Daoy (cell line): Measurements from ENCODE around the gene PHPT1. TPM values are rescaled to one million over a fixed set of nuclear protein-coding genes. Genes with fewer than 3 reads are reported as not detected.
"Not testable (repeated sequence)": the region's sequence is repeated elsewhere in the genome, so short reads cannot be mapped to it uniquely, and the experiment has no call there.

Experiments used
- DNase-seq: peaks from one replicate; pipeline ENCODE4 v3.0.0-alpha.2; 2015; ENCODE audit warnings: low read depth
- total RNA-seq: library from RNA; depleted of rRNA; stranded (reverse); fragments of >200 nt; shearing (Covaris generic); gene quantifications from 2 replicates; pipeline ENCODE4 v1.2.3, GENCODE V29; 2014; rRNA removed

The PHPT1 gene
- 67.5 and 92.7 TPM in 2 replicates for total RNA-seq

- DNase-seq = peak; percentile 100
Measured at GRCh38 chr9:136849038-136849959, at the start of gene PHPT1. PHPT1 (plus strand) TSS chr9:136849409; CDS start chr9:136849431, 22 bp downstream.

GRCh38 chr9:136799854-136800657, 49.2 kb upstream of the PHPT1 start:
- DNase-seq = peak; percentile 88

DNA sequence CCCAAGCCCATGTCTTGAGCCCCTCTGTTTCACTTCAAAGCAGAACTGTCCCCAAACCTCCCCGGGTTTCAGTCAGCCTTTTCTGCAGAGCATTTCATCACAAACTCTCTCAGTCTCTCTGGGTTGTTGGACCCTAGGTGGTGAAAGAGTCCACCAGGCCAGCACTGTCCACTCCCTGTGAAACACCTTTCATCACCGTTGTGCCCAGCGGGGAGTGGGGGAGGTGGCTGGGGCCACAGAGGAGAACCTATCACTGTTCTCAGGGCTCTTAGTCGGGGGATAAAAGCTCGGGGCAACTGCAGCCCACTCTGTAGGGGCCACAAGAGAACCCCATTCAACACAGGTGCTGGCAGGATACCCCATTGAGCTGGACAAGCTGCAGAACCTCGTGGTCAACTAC, 46.9 kb upstream of the PHPT1 start:
- no peak for DNase-seq

- not testable (repeated sequence) for DNase-seq
Measured at GRCh38 chr9:136803009-136803550, 46.1 kb upstream of the PHPT1 start.

DNA sequence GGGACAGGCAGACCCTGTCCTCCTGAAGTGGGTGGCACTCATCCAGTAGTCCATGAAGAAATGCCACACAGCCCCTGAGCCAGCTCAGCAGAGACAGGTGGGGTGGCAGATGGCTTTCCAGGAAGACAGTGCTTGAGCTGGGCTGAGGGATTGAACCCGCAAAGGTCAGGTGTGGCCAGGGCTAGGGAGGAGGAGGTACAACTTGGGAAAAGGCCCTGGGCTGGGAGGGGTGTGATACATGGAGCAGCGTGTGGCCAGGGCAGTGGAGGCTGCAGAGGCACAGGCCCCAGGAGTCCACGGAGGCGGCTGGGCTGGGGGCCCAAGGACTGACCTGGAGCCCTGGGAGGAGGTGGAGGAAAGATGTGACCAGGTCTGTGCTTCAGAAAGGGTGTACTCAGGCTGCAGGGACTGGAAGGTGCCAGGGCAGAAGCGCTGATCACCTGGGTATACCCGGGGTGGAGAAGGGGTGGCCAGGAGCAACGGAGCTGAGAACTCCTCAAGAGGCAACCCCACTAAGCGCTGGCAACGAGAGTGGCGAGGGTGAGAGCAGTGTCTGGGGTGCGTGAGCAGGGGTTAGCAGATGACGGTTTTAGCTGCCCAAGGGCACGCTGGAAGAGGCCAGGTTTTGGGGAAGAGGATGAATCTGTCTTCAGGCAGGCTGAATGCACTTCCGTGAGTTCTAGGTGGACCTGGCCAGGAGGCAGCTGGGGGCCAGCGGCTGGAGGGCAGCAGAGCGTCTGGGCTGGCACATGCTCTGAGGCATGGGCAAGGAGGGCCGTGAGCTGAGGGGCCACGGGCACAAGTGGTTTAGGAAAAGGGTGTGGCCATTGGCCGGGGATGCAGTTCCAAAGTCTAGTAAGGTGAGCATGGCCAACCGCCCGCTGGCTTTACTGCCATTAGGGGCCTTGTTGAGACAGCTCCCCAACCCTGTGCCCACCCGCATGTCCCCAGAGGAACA, 45.4 kb upstream of the PHPT1 start:
- DNase-seq = no peak

DNA sequence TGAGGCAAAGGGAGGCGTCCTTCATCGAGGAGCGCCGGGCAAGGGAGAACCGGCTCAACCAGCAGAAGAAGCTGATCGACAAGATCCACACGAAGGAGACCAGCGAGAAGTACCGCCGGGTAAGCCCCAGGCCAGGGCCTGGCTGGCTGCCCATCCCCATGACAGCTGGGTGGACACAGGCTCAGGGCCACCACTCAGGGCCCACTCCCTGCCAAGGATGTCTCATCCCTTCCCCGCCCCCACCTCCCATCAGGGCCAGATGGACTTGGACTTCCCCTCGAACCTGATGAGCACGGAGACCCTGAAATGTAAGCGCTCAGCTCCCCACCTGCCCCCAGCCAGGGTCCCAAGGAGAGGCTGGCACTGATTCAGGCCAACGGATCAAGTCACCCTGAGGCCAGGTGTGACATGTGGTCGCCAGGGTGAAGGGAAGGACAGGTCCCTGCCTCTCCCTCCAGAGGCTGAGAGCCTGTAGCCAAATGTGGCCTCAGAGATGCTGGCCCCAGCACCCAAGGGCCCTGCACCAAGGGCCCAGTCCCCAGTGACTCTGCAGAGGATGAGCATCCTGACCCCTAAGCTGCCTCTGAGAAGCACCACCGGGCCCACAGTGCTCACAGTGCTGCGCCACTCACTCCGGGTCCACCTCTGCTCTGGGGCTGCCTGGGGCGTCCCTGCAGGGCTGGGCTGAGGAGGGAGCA, 44.6 kb upstream of the PHPT1 start:
- no peak for DNase-seq

GRCh38 chr9:136805207-136805740, 43.9 kb upstream of the PHPT1 start:
- no peak for DNase-seq

- no peak for DNase-seq
Measured at GRCh38 chr9:136806067-136806466, 43.1 kb upstream of the PHPT1 start.

DNA sequence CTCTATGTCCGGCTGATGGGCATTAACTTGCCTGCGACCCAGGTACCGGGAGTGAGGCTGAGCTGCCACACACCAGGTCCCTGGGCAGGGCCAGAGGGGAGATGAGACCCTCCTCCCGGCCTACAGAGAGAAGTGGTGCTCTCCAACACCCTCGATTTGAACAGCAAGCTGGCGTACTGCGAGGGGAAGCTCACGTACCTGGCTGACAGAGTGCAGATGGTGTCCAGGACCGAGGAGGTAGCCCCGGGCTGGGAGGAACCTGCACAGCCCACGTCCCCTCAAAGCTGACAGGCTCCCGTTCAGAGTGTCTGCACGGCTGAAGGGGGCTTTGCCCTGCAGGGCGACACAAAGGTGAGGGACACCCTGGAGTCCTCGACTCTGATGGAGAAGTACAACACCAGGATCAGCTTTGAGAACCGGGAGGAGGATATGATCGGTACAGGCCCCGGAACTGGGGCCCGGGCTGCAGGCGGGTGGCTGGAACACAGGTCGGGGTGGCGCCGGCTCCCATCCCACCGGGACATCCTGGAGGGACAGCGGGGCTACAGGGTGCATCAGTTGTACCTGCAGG, 42.5 kb upstream of the PHPT1 start:
- DNase-seq = no peak

DNA sequence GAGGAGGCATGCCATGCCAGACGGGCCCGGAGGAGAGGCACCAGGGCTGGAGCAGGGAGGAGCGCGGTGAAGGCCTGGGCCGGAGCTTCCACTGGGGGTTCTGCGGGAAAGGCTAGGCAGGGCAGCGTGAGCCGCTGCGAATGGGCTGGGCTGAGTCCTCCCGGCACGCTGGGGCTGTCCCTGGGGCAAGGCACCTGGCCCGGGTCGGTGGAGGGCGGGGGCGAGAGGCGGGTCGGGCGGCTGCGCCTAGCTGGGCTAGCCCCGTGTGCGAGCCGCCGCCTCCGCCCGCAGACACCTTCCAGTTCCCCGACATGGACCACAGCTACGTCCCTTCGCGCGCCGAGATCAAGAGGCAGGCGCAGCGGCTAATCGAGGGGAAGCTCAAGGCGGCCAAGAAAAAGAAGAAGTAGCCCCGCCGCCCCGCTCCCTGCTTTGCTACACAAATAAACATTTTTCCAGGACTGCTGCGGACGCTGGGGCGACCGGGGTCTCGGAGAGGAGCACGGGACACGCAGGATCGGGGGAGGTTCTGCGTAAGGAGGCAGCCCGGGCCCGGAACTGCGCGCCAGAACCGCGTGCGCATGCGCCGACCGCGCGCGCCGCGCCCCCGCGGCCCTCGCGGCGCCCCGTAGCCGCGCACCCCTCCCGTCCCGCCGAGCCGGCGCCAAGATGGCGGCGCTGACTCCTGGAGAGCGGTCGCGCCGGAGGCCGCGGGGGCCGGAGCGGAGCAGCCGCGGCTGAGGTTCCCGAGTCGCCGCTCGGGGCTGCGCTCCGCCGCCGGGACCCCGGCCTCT, 41.7 kb upstream of the PHPT1 start, which contains the start of gene RABL6:
TSS of gene RABL6 (plus strand) at position 668 of the 794 bp plus-strand sequence. CDS start 249 bp downstream, outside the sequence.
- peak; percentile 91 for DNase-seq

GRCh38 chr9:136808075-136808805, 41.0 kb upstream of the PHPT1 start:
- DNase-seq = no peak

DNA sequence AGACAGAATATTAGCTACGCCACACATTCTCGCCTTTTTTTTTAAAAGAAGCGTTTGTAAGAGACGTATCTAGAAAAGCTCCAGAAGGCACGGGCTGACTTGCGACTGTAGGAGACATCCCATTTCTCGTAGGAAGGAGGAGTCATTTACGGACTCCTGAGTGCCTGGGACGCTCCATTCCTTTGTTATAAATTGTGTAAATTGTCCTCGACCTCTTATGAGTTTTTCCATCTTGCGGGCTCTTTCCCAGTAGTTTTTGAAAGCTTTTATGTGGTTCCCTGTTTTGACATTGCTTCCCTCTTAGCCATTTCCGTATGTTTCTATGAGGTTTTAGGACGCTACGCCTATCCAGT, 40.4 kb upstream of the PHPT1 start:
- DNase-seq = no peak

- no peak for DNase-seq
Measured at GRCh38 chr9:136814725-136815421, 34.3 kb upstream of the PHPT1 start.

DNA sequence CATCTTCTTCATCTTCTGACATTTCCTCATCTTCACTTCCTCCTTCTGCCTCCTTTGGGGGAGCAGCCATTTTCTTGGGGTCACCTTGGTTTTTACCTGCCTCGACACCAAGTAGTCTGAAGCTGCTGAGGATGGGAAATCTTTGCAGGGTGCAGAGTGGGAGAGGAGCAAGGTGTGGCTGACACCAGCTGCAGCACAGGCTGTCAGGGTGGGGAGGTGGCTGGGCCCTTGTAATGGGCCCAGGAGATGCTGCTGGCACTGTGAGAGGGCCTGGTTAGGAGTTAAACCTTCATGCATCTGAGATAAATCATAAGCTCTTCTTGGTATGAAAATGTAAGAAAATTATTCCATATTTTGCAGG, 33.8 kb upstream of the PHPT1 start:
- DNase-seq = no peak

DNA sequence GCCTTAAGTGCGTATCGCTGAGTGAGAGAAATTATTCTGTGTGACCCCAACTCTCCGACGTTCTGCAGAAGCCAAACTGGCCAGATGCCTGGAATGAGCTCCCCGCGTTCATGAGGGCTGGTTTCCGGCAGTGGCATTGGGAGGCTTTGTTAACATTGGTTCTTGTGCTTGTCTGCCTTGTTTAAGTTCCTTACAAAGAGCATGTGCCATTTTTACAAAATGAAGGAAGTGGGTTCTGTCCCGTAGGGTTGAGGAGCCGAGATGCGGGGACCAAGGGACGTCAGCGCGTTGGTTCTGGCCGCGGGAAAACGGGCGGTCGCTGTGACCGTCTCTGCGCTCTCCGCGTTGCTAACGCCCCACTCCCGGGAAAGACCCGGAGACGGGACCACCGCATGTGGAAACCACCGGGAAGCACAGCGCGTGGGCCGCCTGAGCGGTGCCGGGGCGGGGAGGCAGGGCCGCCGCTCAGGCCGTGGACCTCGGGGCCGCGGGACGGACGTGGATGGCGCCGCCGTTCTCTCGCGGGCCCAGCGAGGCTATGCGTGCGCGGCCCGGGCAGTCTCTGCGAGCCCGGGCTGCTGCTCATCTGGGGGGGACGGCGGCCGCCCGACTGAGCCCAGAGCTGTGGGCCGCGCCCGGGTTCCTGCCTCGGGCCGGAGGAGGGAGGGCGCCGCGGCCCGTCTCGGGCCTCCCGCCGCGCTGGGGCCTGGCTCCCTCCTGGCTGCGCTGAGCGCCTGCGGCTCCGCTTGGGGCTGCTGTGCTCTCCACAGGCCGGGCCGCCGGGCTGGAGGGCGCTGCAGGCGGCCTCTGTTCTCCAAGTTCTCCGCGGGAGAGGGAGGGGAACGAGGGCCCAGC, 28.0 kb upstream of the PHPT1 start:
- DNase-seq = no peak

DNA sequence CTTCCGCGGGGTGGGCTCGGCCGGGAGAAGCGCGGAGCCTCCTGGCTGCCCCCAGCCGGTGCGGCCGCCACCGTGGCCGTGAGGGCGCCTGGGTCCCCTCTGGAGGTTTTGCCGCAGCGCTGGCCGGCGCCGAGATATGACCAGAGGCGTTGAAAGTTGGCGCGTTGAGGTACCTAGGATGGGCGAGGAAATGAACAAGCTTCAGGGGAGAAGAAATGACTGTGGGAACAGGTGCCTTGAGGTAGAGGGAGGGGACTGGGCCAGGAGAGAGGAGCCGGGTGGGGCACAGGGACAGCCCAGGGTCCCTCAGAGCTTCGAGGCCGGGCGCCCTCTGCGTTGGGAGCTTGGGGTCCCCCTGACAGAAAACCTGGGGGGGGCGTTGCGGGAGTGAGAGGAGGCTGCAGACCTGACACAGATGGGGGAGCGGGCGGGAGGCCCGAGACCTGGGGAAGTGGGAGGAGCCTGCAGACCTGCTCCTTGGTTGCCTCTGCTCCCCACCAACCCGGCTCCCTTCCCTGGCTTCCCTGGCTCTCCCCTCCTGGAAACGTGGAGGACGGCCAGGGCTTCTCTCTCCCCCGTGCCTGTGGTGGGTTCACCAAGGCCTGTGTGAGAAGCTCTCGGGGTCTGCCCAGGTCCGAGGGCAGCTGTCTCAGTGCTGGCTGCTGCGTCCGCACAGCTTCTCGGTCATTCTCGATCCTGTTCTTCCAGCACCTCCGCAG, 27.2 kb upstream of the PHPT1 start:
- no peak for DNase-seq
